Karpas-422 (cell line): ENCODE measurements around the gene APRT. TPM values are rescaled to one million over a fixed set of nuclear protein-coding genes. Genes with fewer than 3 reads are reported as not detected.

Experiments
- DNase-seq: peaks from one replicate; pipeline ENCODE4 v3.0.0-alpha.2; 2015
- H2AFZ ChIP-seq: fragments of 200-600 bp; sonication (generic); 2 replicates; pipeline ENCODE4 v1.6.1; 2014; ENCODE audit warnings: antibody characterized with exemption, low read length, mixed read lengths
- H3K27ac ChIP-seq: fragments of 200-600 bp; sonication (generic); 2 replicates; pipeline ENCODE4 v1.5.1; 2014; ENCODE audit warnings: mild to moderate bottlenecking, low read length, moderate library complexity
- H3K27me3 ChIP-seq: fragments of 200-600 bp; sonication (generic); 2 replicates; pipeline ENCODE4 v1.6.1; 2014; ENCODE audit warnings: low read length, mixed read lengths
- H3K36me3 ChIP-seq: fragments of 200-600 bp; sonication (generic); 2 replicates; pipeline ENCODE4 v1.6.1; 2014; ENCODE audit warnings: low read length, mixed read lengths; ENCODE audit not compliant: insufficient read depth
- H3K4me1 ChIP-seq: fragments of 200-600 bp; sonication (generic); 2 replicates; pipeline ENCODE4 v1.6.1; 2014; ENCODE audit warnings: mild to moderate bottlenecking, low read length, mixed read lengths
- H3K4me2 ChIP-seq: fragments of 200-600 bp; sonication (generic); 2 replicates; pipeline ENCODE4 v1.6.1; 2014; ENCODE audit warnings: low read length, low read depth, mild to moderate bottlenecking; ENCODE audit not compliant: poor library complexity, severe bottlenecking
- H3K4me3 ChIP-seq: fragments of 200-600 bp; sonication (generic); 2 replicates; pipeline ENCODE4 v1.5.1; 2014; ENCODE audit warnings: mild to moderate bottlenecking, antibody characterized with exemption, low read length, mixed read lengths
- H3K79me2 ChIP-seq: fragments of 200-600 bp; sonication (generic); 2 replicates; pipeline ENCODE4 v1.6.1; 2014; ENCODE audit warnings: mild to moderate bottlenecking, low read length, mixed read lengths
- H3K9ac ChIP-seq: fragments of 200-600 bp; sonication (generic); 2 replicates; pipeline ENCODE4 v1.6.0; 2014; ENCODE audit warnings: low read length
- H3K9me2 ChIP-seq: fragments of 200-600 bp; sonication (generic), shearing (Covaris generic); replicated peaks from 2 replicates; pipeline ENCODE4 v1.6.0; 2014; ENCODE audit warnings: mild to moderate bottlenecking, low read length, moderate library complexity; ENCODE audit not compliant: insufficient read depth
- H3K9me3 ChIP-seq: fragments of 300-700, 200-600 bp; sonication (generic); 2 replicates; pipeline ENCODE4 v1.6.1; 2014; ENCODE audit warnings: low read length, mixed read lengths
- H4K20me1 ChIP-seq: fragments of 200-600 bp; sonication (generic); 2 replicates; pipeline ENCODE4 v1.6.1; 2014; ENCODE audit warnings: mild to moderate bottlenecking, antibody characterized with exemption, low read length, low read depth; ENCODE audit not compliant: insufficient read depth
- total RNA-seq: library from RNA; depleted of rRNA; stranded (reverse); fragments of >200 nt; shearing (Covaris generic); gene quantifications from 2 replicates; pipeline ENCODE4 v1.2.3, GENCODE V29; 2014; ENCODE audit warnings: low replicate concordance

The APRT gene
- total RNA-seq, 1 experiment from 2014 or later = 193 TPM

DNA sequence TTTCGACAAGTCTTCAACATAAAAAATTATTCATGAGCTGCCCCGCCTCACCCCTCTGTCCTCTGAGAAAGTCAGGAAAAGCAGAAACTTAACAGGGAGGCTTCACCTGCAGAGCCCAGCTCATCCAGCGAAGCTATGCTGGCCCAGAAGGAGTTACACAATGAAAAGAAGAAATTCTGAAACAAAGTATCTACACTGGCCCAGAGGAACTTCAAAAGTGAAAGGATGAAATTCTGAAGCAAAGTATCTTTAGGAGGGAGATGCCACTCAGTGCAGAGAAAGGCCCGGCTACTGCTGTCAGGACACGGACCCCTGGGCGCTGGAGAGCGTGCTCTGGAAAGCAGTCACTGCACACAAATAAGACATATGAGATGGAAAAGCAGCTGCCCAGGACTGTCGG lies 43.4 kb upstream of the APRT start:
- no peak overlapping the region for H3K4me3 ChIP-seq
- H3K4me1 ChIP-seq = peaks cover 22% of the 10 kb centered on the region
- no peak overlapping the region for H3K9ac ChIP-seq
- H3K9me2 ChIP-seq = no peaks in the 10 kb centered on the region
- H3K36me3 ChIP-seq = no peaks in the 10 kb centered on the region
- H3K79me2 ChIP-seq = peaks cover 29% of the 10 kb centered on the region
- H3K27me3 ChIP-seq = no peaks in the 10 kb centered on the region
- no peak for DNase-seq
- H3K4me2 ChIP-seq = peak overlapping the region; percentile 97
- H4K20me1 ChIP-seq = peaks cover 5% of the 10 kb centered on the region; the same call in 1 of the 2 replicates
- H2AFZ ChIP-seq = no peak overlapping the region
- no peak overlapping the region for H3K27ac ChIP-seq
- H3K9me3 ChIP-seq = no peaks in the 10 kb centered on the region

GRCh38 chr16:88854306-88855111 lies 42.8 kb upstream of the APRT start:
- Histone ChIP-seq H4K20me1 (peaks cover 5% of the 10 kb centered on the region; the same call in 1 of the 2 replicates), H3K4me1 (peaks cover 22% of the 10 kb centered on the region), H3K79me2 (peaks cover 29% of the 10 kb centered on the region), H3K9me3 (no peaks in the 10 kb centered on the region), H2AFZ (no peak overlapping the region), H3K9ac (no peak overlapping the region), H3K9me2 (no peaks in the 10 kb centered on the region), H3K27me3 (no peaks in the 10 kb centered on the region), H3K4me2 (no peak overlapping the region), H3K4me3 (no peak overlapping the region), H3K27ac (no peak overlapping the region), H3K36me3 (no peaks in the 10 kb centered on the region)
- DNase-seq = no peak

- Histone ChIP-seq H3K4me1 (peaks cover 22% of the 10 kb centered on the region), H3K4me3 (no peak overlapping the region), H4K20me1 (peaks cover 5% of the 10 kb centered on the region; the same call in 1 of the 2 replicates), H3K36me3 (no peaks in the 10 kb centered on the region), H3K27me3 (no peaks in the 10 kb centered on the region), H3K27ac (no peak overlapping the region), H3K4me2 (no peak overlapping the region), H3K9me3 (no peaks in the 10 kb centered on the region), H3K79me2 (peaks cover 26% of the 10 kb centered on the region), H2AFZ (no peak overlapping the region), H3K9me2 (no peaks in the 10 kb centered on the region), H3K9ac (no peak overlapping the region)
- no peak for DNase-seq
Measured at GRCh38 chr16:88853325-88853941, 41.7 kb upstream of the APRT start.

DNA sequence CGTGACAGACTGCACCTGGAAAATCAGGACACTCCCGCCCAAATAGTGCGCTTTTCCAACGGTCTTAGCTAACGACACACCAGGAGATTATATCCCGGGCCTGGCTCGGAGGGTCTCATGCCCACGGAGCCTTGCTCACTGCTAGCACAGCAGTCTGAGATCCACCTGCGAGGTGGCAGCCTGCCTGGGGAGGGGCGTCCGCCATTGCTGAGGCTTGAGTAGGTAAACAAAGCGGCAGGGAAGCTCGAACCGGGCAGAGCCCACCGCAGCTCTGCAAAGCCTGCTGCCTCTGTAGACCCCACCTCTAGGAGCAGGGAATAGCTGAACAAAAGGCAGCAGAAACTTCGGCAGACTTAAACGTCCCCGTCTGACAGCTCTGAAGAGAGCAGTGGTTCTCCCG lies 39.9 kb upstream of the APRT start:
- Histone ChIP-seq H3K36me3 (no peaks in the 10 kb centered on the region), H2AFZ (no peak overlapping the region), H3K4me1 (peaks cover 14% of the 10 kb centered on the region), H3K4me2 (no peak overlapping the region), H3K9ac (no peak overlapping the region), H3K27me3 (no peaks in the 10 kb centered on the region), H3K4me3 (no peak overlapping the region), H3K79me2 (peaks cover 13% of the 10 kb centered on the region), H3K27ac (no peak overlapping the region), H3K9me2 (no peaks in the 10 kb centered on the region), H3K9me3 (no peaks in the 10 kb centered on the region), H4K20me1 (peaks cover 5% of the 10 kb centered on the region; the same call in 1 of the 2 replicates)
- no peak for DNase-seq

- H2AFZ ChIP-seq = no peak overlapping the region
- no peak for DNase-seq
Measured at GRCh38 chr16:88850531-88851199, 38.9 kb upstream of the APRT start.

DNA sequence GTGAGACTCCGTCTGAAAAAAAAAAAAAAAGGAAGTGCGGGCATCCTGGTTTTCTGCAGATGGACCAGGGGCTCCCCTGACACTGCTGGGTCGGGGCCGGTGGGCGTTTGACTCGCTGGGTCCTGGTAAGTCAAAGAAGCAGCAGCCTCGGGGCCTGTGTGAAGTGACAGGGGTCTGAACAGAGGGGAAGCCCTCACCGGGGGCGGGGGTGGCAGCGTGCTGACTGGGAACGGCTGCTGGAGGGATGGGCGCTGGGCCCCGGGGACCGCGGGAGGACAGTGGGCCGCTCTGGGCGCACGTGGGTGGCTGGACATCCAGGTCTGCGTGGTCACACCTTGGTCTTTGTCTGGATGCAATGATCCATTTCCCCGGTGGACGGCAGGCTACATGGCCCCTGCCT lies 36.8 kb upstream of the APRT start:
- Histone ChIP-seq H3K4me2 (no peak overlapping the region), H3K27me3 (no peaks in the 10 kb centered on the region), H2AFZ (no peak overlapping the region), H3K27ac (no peak overlapping the region), H3K9me3 (no peaks in the 10 kb centered on the region), H4K20me1 (no peaks in the 10 kb centered on the region), H3K9ac (no peak overlapping the region), H3K9me2 (no peaks in the 10 kb centered on the region), H3K4me1 (peaks cover 12% of the 10 kb centered on the region), H3K79me2 (no peaks in the 10 kb centered on the region), H3K4me3 (no peak overlapping the region), H3K36me3 (no peaks in the 10 kb centered on the region)
- no peak for DNase-seq

More at GRCh38 chr16:88850531-88851199, 38.9 kb upstream of the APRT start:
- Histone ChIP-seq H3K4me3 (no peak overlapping the region), H3K27ac (no peak overlapping the region), H3K9me2 (no peaks in the 10 kb centered on the region), H4K20me1 (peaks cover 1% of the 10 kb centered on the region; the same call in 1 of the 2 replicates), H3K9ac (no peak overlapping the region), H3K4me1 (peaks cover 9% of the 10 kb centered on the region), H3K27me3 (no peaks in the 10 kb centered on the region), H3K9me3 (no peaks in the 10 kb centered on the region), H3K36me3 (no peaks in the 10 kb centered on the region), H3K79me2 (peaks cover 7% of the 10 kb centered on the region), H3K4me2 (no peak overlapping the region)

DNA sequence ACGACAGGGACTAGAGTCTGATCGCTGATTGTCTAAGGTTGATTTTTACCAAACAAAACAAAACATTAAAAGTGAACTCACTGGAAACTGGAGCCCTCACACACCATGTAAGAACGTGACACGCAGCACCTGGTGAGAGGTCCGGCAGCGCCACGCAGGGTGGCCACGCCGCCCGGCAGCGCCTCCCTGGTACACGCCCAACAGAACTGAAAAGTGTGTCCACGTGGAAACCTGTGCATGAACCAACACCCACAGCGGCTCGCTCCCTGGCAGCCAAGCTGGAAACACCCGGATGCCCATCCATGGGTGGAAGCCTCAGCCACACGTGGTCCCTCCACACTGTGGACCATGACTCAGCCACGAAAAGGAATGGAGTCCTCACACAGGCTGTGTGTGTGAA lies 35.9 kb upstream of the APRT start:
- Histone ChIP-seq H2AFZ (no peak overlapping the region), H3K9ac (no peak overlapping the region)
- no peak for DNase-seq

GRCh38 chr16:88846088-88846487 lies 34.4 kb upstream of the APRT start:
- H2AFZ ChIP-seq = no peak overlapping the region
- no peaks in the 10 kb centered on the region for H4K20me1 ChIP-seq
- H3K4me1 ChIP-seq = peaks cover 12% of the 10 kb centered on the region
- H3K36me3 ChIP-seq = no peaks in the 10 kb centered on the region
- H3K79me2 ChIP-seq = no peaks in the 10 kb centered on the region
- no peak overlapping the region for H3K27ac ChIP-seq
- no peak for DNase-seq
- H3K9me3 ChIP-seq = no peaks in the 10 kb centered on the region
- no peak overlapping the region for H3K4me3 ChIP-seq
- no peak overlapping the region for H3K4me2 ChIP-seq
- no peaks in the 10 kb centered on the region for H3K9me2 ChIP-seq
- H3K9ac ChIP-seq = no peak overlapping the region
- no peaks in the 10 kb centered on the region for H3K27me3 ChIP-seq

More for the DNA sequence above, 35.9 kb upstream of the APRT start:
- no peaks in the 10 kb centered on the region for H3K9me2 ChIP-seq
- H3K9me3 ChIP-seq = no peaks in the 10 kb centered on the region
- H3K4me2 ChIP-seq = no peak overlapping the region
- no peaks in the 10 kb centered on the region for H3K36me3 ChIP-seq
- H3K4me1 ChIP-seq = peaks cover 12% of the 10 kb centered on the region
- no peaks in the 10 kb centered on the region for H4K20me1 ChIP-seq
- H3K4me3 ChIP-seq = no peak overlapping the region
- no peaks in the 10 kb centered on the region for H3K27me3 ChIP-seq
- no peak overlapping the region for H3K27ac ChIP-seq
- no peaks in the 10 kb centered on the region for H3K79me2 ChIP-seq
